GM10847 (cell line): ENCODE measurements around the gene PRKAG2.

Source experiments
- POLR2A ChIP-seq: IDR thresholded peaks from 2 replicates; pipeline ENCODE4 v1.6.1; 2011; ENCODE audit not compliant: insufficient read length; ENCODE audit errors: extremely low read depth

PRKAG2 gene

DNA sequence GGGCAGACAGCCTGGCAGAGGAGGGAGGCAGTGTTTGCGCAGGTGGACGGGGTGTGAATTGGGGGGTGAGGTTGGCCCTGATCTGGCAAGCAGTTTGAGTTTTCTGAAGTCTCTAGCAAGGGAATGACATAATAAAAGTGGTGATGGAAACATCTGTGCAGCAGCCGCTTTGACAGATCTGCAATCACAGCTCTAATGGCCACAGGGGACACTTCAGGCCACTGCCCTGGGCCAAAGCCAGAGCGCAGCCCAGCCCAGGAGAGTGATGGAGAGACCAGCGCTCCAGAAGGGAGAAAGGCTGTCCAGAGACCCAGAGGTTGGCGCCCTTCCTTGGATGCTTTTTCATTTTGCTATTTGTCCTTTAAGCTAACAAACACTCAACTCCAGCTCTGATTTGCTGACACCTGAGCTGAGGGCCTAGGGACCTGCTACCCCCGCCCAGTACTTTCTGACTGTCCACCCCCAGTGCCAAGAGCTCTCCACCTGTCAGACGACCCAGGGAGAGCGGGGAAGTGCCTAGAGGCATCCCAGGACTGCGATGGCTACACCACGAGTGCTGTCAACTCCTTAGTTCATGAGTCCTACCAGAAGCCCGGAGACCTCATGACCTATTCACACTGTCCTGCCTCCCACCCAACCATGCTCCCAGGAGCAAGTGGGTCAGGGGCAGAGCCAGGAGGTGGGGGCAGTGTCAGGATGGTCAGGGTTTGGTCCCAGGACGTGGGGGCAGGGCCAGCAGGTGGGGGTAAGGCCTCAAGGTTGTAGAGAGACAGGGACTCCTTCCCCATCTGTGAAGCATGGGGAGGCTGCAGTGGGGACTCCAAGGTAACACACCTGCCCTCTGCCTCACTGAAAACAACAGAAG lies 112.6 kb downstream of the PRKAG2 start:
- TF ChIP-seq POLR2A: no peak

DNA sequence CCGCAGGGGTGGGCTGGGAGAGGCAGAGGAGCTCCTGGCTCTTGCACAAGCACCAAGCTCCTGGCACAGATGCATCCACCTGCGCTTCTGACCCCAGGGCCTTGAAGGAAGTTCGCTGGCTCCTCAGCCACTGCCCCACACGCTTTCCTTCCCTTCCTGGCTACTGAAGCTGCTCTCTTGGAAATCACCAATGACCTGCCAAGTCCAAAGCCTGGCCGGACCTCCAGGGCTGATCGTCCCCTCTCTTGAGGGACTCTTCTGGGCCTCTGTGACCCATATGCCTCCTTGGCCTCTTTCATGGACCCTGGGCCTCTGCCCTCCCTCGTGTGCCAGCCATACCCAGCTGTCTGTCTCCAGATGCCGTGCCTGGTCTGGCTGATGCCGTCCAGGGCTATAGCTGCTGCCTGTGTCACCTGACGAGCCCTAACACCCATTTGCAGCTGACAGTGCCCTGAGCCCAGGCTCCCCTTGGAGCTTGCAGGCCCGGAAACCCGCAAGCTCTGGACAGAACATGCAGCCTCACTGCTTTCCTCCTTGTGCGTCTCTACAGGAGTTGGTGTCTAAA lies 113.4 kb downstream of the PRKAG2 start:
- no peak for TF ChIP-seq POLR2A

DNA sequence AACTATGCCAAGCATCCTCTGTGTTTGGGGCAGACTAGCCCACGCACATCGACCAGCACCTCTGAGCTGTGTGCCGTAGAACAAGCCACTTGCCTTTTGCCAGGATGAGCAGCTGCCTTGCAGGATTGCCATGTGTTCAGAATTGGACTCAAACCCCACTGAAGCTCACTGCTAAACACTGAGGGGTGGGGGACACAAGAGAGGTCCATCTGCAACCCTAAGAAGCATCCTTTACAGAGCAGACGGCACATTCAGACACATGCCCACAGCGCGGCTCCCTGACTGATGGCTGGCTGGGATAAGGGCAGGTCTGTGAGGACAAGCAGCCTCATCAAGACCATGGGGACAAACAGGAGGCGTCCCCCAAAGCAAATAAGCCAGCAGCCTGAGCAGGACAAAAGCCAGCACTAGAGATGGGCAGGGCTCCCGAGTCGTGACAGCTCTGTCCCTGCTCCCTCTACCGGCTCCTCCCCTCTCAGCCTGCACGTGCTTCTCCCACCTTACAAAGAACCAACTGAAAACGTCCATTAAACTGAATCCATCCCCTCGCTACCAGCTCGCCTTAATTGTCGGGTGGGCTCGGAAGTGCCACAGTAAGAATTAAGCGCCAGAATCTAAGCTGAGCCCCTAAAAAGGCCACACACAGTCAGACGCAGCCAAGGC lies 114.2 kb downstream of the PRKAG2 start:
- no peak for TF ChIP-seq POLR2A

DNA sequence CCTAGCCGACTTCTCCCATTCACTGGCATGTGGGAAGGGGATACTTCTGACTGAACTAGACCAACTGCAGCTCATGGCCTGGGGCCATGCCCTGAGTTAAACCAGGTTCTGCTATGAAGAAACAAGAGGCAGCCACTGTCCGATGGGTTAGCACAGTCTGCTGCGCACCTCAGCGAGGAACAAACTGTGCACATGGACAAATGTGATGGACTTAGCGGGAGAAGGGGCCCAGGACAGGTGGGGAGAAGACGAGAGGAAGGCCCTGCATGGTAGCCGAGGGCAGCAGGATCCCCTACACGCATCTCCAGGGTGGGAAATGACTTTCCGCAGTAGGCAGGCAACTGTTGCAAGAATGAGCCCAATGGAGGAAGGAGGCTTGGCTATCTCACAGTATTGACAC lies 115.0 kb downstream of the PRKAG2 start:
- TF ChIP-seq POLR2A: no peak

GRCh38 chr7:151761231-151761630 lies 115.7 kb downstream of the PRKAG2 start:
- TF ChIP-seq POLR2A: no peak

DNA sequence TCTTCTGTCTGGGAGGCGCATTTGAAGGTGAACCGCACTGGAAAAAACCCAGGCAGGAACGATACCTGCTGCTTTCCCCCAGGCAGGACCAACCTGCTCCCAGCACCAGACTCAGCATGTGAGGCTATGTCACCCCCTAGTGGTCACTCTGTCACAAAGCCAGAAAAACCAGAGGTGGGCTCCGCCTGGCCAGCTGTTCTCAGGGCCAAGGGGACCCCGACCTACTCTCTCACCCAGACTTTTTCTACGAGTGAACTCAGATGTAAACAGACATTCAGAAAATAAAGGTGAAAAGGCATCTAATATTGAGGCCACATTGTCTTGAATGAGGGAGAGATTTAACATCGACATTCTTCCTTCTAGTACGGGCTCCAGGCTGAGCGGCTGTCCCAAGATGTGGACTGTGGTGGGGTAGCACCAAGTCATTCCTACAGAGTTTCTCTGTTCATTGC lies 117.3 kb downstream of the PRKAG2 start:
- no peak for TF ChIP-seq POLR2A

GRCh38 chr7:151758622-151759540 lies 118.0 kb downstream of the PRKAG2 start:
- TF ChIP-seq POLR2A: no peak

DNA sequence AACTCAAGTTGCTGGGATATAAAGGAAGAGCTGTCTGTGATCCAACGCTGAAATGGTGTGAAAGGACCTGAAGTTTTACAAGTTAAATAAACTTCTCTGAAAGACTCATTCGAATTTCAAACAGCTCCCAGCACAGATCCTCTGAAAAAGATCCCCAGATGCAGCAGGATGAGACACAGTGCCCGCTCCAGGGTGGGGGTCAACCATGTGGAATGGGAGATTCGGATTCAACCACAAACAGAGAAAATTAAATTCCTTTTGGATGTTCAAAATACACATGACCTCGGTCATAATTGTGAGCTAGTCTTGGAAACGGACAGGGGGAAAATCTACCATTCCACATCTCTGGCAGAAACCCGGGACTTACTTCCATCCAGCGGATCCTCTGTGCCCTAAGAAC lies 119.6 kb downstream of the PRKAG2 start:
- TF ChIP-seq POLR2A: no peak

DNA sequence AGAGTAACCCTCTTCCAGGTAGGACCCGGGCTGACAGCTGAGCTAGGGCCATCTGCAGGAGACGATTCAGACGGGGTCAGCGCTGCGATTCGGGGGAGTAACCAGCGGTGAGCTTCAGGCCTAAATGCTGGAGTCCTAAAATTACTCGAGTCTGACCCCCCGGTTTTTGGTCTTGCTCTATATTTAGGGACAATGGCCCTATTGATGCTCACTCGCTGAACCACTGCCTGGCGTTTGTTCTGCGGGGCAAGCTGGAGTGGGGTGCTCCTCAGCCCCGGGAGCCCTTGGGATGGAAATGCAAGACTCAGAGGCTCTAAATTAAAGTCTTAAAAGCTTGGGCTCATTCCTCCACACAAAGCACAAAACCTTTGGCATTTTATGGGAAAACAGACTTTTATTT lies 120.0 kb downstream of the PRKAG2 start:
- no peak for TF ChIP-seq POLR2A

DNA sequence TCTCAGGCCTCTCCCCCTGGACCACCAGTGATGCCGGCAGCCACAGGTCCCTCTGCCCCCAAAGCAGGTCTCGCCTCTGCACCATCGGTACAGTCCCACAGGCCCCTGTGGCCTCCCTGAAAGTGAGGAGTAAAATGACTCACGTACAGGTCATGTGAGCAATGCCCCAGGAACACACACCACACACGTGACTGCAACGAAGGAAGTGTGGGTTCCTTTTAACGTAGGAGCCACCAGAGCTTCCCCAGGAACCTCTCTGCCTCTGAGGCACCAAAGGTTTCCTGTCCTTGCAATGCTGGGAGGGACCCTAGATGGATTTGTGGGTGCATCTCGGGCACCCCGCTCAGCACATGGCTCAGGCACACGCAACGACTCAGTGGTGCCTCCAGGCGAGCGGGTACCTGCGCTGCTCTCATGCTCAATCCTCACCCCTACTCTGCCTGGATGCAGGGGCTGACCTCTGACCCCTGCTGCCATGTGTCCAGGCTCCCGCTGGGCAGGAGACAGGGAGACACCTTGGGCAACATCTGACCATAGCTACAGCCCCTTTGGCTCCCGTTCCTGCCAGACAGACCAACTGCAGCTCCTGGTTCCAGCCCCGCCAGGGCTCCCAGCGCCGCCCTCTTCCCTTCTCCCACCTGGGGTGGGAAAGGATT lies 120.7 kb downstream of the PRKAG2 start:
- no peak for TF ChIP-seq POLR2A

DNA sequence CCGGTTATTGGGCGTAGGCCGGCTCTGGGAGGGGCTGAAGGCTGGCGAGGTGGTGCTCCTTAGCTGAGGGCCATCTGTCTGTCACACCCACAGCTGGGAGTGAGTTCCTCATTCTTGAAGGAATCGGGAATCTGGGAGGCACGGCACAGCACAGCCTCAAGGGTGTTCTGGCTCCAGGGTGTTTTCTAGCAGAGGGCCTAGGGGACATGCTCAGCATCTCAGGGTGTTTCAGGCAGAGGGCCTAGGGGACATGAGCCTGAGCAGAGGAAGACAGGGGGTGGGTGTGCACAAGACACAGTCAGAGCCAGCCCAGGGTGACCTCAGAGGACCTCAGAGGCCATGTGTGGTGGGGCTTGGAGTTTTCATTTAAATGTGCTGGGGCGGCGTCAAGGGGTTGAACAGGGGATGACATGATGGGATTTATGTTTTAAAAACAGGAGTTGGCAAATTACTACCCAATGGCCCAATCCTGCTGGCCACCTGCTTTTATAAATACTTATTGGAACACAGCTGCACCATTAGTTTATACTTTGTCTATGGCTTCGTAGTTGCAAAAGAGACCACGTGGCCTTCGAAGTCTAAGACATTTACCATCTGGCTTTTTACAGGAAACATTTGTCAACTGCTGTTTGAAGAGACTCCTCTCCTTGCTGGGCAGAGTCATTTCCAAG lies 121.6 kb downstream of the PRKAG2 start:
- no peak for TF ChIP-seq POLR2A

DNA sequence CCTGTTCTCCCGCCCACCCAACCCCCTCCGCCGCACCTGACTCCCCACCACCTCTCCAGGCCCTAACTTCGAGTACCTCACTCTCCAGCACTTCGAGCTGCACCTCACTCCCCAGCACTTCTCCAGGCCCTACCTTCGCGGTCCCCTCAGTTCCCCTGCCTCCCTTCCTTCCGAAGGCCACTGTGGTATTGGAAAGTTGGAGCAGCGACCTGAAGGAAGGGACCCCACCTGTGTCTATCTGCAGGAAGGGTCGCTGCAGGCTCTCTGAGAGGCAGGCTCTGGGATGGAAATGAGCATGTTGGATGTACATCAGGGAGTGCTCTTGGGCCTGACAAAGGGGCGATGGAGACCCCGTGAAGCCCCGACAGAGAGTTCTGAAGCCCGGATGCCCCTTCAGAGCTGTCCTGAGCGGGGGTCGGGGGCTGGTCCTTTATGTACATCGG lies 122.2 kb downstream of the PRKAG2 start:
- no peak for TF ChIP-seq POLR2A

DNA sequence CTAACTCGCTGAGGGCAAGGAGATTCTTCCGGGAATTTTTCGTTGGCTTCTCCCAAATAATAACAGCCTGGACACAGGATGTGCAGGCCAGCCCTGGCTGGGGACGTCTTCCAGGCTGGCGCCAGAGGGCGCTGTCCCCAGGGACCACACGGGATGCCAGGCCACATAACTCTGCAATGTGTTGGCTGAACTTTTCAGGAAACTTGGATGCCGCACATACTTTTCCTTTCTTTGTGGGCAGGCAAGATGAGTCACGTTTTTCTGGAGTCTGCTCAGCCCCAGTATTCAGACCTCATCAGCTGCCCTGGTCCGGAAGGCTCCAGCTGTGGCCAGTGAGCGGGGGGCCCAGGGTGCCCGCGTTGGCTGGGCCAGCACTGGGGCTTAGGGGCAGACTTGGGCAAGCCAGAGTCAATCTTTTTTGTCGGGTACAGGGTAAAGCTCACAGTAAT lies 122.7 kb downstream of the PRKAG2 start:
- no peak for TF ChIP-seq POLR2A
